Fibroblast of gingiva (primary cell): ENCODE measurements around the gene ZNF32.
"Not testable (repeated sequence)": the region's sequence is repeated elsewhere in the genome, so short reads cannot be mapped to it uniquely, and the experiment has no call there.

Source experiments
- DNase-seq: peaks from one replicate; pipeline ENCODE4 v3.0.0-alpha.2; 2011; ENCODE audit warnings: low read depth

The ZNF32 gene

GRCh38 chr10:43627942-43628341 is 20.7 kb downstream of the ZNF32 start:
- no peak for DNase-seq

DNA sequence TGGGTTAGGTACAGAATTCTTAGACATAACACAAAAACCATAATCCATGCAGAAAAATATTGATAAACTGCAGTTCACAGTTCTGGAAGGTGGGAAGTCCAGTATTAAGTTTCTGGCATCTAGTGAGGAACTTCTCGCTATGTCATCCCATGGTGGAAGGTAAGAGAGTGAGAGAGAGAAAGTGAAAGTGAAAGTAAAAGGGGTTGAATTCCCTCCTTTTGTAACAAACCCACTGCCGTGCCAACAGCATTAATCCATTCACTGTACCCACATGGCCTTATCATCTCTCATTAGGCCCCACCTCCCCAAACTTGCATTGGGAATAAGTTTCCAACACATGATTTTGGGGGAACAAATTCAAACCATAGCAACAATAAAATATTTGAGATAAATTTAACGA is 25.3 kb downstream of the ZNF32 start:
- DNase-seq = no peak

GRCh38 chr10:43622038-43622437 is 26.6 kb downstream of the ZNF32 start:
- DNase-seq = no peak

DNA sequence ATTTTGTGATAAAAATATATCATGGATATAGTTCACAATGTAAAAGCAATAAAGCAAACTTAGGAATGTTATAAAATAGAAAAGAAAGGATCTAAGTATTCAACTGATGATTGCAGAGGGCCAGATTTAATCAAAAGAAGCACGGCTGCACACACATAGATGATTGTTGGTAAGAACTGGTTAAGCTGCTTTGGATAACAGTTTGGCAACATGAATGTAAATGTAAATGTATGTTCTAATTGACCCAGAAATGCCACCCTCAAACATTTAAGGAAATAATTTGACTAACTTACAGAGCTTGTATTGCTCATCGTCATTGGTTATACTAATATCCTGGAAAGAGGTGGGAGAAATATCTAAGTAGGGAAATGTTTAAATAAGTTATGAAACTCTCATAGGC is 29.3 kb downstream of the ZNF32 start:
- DNase-seq = no peak

GRCh38 chr10:43616697-43617370 is 31.8 kb downstream of the ZNF32 start:
- no peak for DNase-seq

DNA sequence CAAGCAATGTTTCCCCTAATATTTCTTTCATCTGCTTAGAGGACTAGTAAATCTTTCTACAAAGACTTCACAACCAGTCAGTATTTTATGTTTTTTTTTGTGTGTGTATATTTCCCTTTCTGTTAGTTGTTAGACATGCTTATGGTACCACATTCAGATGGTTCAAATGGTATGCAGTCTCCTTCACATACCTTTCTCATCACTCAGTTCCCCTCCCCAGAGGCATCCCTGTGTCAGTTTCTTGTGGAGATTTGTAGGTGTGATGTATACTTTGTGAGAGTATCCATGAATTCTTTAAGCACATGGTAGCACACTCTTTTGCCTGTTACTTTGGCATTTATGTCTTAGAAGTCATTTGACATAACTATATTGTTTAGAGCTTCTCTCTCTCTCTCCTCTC is 38.0 kb downstream of the ZNF32 start:
- no peak for DNase-seq

DNA sequence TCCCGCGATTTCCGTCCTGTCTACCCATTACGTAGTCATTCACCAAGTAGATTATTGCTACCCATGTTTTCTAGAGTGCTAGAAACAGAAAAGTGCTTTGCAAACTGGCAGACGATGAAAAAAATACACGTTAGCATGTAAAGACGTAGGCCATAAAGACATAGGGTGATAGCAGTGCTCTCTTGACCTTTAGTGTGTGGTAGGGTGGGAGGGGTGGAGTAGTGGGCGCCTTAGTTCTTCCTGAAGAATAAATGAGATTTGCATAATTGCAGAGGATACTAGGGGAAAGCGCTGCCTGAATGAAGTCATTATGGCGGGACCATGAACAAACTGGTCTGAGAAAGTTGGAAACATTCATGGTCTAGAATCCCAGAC is 41.5 kb downstream of the ZNF32 start:
- DNase-seq = no peak

GRCh38 chr10:43606323-43607198 is 42.1 kb downstream of the ZNF32 start, which contains the start of gene ZNF485:
Gene ZNF485, plus strand, starts transcription at chr10:43606438. Its CDS starts 613 bp downstream, at chr10:43607051.
- DNase-seq = peak; percentile 53

DNA sequence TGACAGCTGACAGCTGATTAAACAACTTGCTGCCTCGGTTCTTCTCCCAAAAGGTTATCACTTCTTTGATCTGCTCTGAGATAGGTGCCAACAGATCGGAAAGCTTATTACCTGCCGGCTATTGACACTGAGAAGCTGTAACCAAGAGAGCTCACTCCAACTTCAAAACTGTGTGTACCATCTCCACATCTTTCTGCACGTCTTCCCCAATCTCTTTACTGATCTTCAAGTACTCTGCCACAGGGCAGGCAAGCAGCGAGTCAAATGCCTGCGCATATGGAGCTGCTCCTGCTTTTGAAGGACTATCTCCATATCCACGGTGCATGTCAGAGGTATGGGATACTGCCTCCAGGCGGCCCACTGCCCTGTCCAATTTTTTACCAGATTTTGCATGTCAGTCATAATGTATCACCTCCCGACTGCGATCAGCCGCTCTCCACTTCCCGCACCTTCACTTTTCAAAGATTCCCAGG is 42.8 kb downstream of the ZNF32 start:
- DNase-seq = no peak

- DNase-seq = not testable (repeated sequence)
Measured at GRCh38 chr10:43601576-43601975, 47.1 kb downstream of the ZNF32 start.

- no peak for DNase-seq
Measured at GRCh38 chr10:43599333-43599732, 49.3 kb downstream of the ZNF32 start.

GRCh38 chr10:43598446-43598845 is 50.2 kb downstream of the ZNF32 start:
- DNase-seq = peak; percentile 25

- DNase-seq = no peak
Measured at GRCh38 chr10:43596546-43596945, 52.1 kb downstream of the ZNF32 start.

DNA sequence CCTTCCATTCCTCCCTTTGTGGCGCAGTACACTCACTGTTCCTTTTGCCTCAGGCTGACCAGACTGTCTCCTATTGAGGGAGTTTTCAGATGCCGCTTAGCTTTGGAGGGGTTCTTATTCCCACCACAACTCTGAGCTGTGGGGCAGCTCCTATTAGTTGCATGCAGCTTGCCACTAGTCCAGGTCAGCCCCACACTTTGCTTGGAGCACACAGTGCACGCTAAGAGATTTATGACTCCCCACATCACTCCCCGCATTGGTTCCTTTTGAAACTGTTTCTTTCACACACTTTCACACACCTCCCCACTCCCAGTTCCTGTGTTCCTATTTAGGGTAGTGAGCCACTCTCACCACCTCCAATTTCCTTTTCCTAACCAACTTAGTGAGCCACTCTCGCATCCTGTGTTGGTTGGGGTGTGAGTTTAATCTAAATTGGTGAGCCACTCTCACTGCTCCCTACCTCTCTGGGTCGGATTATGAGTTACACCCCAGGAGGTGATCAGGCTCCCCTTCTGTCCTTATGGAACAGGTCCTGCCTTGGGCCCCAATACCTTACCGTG is 52.9 kb downstream of the ZNF32 start:
- no peak for DNase-seq

GRCh38 chr10:43594944-43595589 is 53.6 kb downstream of the ZNF32 start:
- peak; percentile 6 for DNase-seq
